Fibroblast of peridontal ligament (primary cell): ENCODE measurements around the gene SPAG16.
"Not testable (repeated sequence)": the region's sequence is repeated elsewhere in the genome, so short reads cannot be mapped to it uniquely, and the experiment has no call there.

Source experiments
- DNase-seq: peaks from one replicate; pipeline ENCODE4 v3.0.0-alpha.2; 2010; ENCODE audit errors: extremely low read depth

SPAG16 gene

DNA sequence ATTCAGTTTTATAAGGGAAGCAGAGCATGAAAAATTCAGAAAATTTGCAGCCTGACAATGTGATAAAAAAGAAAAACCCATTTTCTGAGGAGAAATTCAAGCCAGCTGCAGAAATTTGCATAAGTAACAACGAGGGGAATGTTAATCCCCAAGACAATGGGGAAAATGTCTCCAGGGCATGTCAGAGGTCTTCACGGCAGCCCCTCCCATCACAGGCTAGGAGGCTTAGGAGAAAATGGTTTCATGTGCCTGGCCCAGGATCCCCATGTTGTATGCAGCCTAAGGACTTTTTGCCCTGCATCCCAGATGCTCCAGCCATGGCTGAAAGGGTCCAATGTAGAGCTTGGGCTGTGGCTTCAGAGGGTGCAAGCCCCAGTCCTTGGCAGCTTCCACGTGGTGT is 714.7 kb downstream of the SPAG16 start:
- not testable (repeated sequence) for DNase-seq

DNA sequence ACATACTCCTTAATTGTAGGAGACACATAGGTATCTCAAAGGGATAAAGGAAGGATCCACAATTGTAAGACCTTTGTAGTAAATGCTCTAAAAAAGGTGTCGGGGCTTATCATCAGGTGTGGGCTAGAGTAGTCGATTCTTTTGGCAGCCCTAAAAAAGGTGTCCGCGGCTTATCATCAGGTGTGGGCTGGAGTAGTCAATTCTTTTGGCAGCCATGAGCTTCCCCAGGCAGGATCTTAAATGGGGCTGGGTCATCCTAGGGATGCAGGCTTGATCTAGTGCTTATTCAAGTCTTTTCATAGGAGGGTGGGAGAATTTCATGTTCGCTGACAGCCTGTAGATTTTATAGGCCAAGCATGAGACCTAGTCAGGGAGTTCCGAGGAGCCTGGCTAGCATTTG is 720.2 kb downstream of the SPAG16 start:
- DNase-seq = no peak

- DNase-seq = peak; percentile 34
These were observed 721.1 kb downstream of the SPAG16 start for GRCh38 chr2:214005337-214005736.

GRCh38 chr2:214006601-214007000 is 722.3 kb downstream of the SPAG16 start:
- no peak for DNase-seq

- no peak for DNase-seq
These were observed 727.4 kb downstream of the SPAG16 start for GRCh38 chr2:214011676-214012075.

DNA sequence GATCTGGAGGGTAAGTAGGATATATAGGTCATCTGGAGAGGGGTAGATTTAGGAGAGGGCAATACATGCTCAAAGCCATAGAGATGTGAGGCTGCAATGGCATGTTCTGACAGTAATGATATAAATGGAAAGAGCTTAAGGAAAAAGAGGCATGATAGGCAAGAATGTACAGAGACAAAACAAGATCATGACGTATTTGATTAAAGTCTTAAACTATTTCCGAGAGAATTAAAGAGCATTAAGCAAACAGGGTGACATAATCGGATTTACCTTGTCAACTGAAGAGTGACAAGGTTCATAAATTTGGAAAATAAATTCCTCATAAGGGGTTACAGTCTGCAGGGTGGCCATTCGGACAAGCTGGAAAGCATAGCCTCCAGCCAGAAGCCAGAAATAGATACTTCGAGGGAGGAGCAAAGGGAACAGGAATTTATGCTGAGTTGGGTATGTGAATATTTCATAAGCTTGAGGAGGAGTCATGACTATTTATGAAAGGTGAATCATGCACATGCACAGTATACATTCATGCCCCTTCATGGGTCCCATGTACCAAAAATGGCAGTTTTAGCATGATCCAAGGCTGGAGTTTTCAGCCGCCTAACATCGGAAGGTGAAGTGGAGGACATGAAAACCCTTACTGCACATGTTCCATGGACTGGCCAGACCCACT is 730.4 kb downstream of the SPAG16 start:
- DNase-seq = no peak

GRCh38 chr2:214019229-214019972 is 735.1 kb downstream of the SPAG16 start:
- DNase-seq = peak; percentile 99

- no peak for DNase-seq
These were observed 735.7 kb downstream of the SPAG16 start for GRCh38 chr2:214019973-214020345.

DNA sequence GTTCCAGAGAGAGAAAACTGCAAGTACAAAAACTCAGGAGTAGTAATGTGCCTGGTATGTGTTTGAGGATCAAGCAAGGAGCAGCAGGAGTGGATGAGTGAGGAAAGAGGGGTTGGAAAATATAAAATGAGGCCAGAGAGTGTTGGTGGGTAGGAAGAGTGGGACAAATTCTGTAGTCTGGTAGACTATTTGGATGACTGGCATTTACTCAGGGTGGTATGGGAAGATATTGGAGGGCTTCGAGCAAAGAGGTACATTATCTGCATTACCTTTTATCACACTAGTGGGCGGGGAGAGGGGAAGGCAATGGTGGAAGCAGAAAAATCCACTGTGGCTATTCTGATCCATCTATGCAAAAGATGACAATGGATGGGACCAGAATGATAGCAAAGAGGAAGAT is 744.9 kb downstream of the SPAG16 start:
- no peak for DNase-seq

DNA sequence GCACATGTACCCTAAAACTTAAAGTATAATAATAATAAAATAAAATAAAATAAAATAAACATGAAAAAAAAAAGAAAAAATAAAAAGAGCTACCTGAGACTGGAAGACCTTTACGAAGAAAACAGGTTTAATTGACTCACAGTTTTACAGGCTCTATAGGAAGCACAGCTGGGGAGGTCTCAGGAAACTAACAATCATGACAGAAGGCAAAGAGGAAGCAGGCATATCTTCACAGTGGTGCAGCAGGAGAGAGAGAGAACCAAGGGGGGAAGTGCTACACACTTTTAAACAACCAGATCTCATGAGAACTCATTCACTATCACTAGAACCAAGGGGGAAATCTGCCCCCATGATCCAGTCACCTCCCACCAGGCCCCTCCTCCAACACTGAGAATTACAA is 747.3 kb downstream of the SPAG16 start:
- no peak for DNase-seq

GRCh38 chr2:214034417-214034816 is 750.2 kb downstream of the SPAG16 start:
- DNase-seq = no peak

DNA sequence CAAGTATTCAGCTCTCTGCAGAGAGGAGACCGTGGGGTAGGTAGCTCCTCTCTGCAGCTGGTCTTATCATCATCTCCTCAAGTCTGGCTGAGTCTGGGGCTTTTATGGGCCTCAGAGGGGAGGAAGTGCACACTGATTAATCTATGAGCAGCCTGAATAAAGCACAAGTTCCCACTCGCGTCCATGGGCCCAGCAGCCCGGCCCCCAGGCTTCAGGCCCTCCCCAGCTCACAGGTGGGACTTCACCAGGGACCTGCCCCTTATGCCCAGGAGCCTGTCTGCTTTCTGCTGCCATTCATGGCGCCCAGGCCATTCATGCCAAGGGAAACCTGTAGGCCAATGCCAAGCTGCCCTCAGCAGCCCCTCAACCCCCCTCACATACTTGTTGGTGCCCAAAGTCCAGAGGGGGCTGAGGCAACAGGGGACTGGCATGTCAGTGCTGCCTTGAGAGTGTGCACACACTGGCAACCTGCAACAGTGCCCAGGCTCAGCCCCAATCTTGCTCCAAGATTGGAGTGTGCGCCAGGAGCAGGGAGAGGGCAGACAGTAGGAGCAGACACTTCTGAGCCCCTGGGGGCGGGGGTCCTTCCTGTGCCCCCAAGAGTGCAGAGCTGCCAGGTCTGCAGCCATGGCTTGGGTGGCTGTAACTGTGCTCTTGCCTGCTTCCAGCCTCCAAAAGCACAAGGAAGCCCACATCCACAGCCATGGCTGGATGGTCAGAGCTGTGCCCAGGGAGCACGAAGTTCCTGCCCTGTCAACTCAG is 751.0 kb downstream of the SPAG16 start:
- no peak for DNase-seq

GRCh38 chr2:214035921-214036320 is 751.7 kb downstream of the SPAG16 start:
- no peak for DNase-seq

DNA sequence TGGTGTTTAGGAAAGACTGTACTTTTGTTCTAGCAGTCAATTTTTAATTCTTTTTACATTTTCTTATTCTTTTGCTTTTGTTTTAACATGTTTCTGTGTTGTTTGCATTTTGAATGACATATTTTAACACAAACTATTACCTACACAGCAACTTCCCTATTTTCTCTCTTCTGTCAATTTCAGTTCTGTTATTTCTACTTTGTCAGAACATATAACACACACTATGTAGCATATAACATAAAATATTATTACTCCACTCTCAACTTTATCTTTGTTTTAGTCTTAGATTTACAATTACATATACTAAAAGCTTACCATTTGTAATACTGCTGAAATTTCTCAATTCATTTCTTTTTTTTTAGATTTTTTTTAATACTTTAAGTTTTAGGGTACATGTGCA is 753.9 kb downstream of the SPAG16 start:
- DNase-seq = no peak

GRCh38 chr2:214050731-214051130 is 766.5 kb downstream of the SPAG16 start:
- DNase-seq = no peak

GRCh38 chr2:214051585-214051984 is 767.3 kb downstream of the SPAG16 start:
- DNase-seq = no peak

DNA sequence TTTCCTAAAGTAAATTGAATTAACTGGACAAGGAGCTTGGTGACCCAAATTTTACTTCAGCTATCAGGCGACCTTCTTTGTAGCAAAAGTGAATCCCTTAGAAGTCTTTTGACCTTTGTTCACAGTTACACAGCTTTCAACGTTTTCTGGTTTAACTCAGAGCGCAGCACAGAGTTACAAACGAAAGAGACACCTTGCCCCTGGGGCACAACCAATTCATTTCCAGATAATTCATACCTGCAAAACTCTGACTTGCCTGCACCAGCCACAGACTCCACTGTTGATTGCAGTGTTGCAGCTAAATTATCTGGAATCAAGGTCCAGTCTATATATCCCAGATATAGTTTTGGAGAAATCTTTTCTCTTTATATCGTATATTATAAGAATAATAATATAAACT is 768.0 kb downstream of the SPAG16 start:
- no peak for DNase-seq

DNA sequence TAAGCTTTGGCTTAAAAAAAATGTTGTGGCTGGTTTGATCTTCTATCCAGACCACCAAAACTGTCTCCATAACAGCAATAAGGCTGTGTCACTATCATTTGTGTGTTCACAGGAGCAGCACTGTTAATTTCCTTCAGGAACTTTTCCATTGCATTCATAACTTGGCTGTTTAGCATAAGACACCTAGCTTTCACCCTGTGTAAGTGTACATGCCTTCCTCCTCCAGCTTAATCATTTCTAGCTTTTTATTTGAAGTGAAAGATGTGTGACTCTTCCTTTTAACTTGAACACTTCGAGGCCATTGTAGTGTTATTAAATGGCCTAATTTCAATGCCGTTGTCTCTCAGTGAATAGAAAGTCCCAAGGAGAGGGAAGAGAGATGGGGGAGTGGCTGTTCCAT is 773.7 kb downstream of the SPAG16 start:
- DNase-seq = no peak

DNA sequence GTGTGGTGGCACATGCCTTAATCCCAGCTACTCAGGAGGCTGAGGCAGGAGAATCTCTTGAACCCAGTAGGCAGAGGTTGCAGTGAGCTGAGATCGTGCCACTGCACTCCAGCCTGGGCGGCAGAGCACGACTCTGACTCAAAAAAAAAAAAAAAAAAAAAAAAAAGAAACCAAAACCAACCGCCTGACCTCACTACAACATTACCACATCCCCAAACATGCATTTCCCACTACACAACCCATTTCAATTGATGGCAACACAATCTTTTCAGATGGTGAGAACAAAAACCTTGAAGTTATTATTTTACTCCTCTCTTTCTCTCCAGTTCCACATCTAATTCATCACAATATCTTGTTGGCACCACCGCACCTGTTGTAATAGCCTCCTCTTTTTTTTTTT is 778.0 kb downstream of the SPAG16 start:
- not testable (repeated sequence) for DNase-seq

DNA sequence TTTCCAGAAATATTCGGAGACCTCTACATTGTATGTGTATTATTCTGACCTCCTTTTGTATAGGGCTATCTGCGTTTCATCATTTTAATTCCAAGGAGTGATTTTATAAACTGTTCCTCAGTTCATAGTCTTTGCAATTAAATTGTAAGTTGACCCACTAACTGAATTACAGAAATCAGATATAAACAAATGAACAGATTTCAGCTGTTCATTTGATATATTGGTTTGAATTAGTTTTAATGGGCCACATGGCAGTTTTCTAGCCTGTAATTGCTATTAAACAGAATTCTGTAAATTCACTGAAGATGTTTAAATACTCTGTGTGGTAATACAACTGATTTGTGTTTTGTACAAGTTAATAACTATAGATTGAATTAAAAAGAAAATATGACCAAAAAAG is 780.2 kb downstream of the SPAG16 start:
- DNase-seq = no peak

GRCh38 chr2:214066862-214067261 is 782.6 kb downstream of the SPAG16 start:
- DNase-seq = no peak

GRCh38 chr2:214069254-214069653 is 785.0 kb downstream of the SPAG16 start:
- peak; percentile 95 for DNase-seq

DNA sequence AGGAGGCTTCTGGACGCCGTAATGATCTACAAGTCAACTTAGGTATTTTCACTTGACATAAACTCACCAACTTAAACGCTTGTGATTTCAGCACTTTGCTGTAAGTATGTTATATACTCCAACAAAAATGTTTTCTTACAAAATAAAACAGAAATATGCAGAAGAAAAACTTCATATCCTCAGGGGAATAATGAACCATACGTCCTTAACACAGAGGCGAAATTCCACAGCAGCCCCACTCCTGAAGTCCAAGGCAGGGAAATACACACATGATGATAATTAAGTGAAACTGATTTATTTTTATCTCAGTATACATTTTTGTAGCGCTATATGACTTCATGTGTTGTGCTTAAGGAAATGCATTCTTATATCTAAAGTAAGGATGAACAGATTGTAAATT is 791.2 kb downstream of the SPAG16 start:
- peak; percentile 8 for DNase-seq
